Measurements from ENCODE around the gene AP5Z1.

GRCh38 chr7:4794591-4795350 is 19.3 kb downstream of the AP5Z1 start:
- TF ChIP-seq CTCF (IDR thresholded peaks at IDR 0.05; ENCODE audit: low read depth, low read length) (no peak), EZH2phosphoT487 (IDR thresholded peaks at IDR 0.05; ENCODE audit: low read depth) (no peak)
